Measurements from ENCODE around the gene MRE11. TPM values are rescaled to one million over a fixed set of nuclear protein-coding genes. Genes with fewer than 3 reads are reported as not detected.

Gene MRE11
- total RNA-seq, 1 donor from 2014 or later, result 14.1 TPM

DNA sequence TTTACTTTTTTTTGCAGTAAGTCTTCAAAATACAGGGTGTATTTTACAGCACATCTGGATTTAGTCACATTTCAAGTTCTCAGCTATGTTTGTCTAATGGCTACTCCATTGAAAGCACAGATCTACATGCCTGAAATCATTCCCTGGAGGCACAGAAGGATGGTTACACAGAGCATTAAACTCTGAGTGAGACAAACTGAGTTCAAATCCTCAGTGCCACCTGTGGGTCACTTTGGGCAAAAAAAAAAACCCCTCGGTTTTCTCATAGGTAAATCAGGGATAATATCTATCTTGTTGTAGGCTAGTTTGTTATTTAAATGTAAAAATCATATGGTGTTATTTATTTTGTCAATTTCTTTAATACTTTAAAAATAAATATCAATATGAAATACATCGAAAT lies 7.9 kb upstream of the MRE11 start:
- Histone ChIP-seq H3K27ac (ENCODE audit: low read depth, low read length) (no peak overlapping the region), H4K20me1 (ENCODE audit: insufficient read depth, low read length) (no peaks in the 10 kb centered on the region), H3K9ac (ENCODE audit: low read length) (no peak overlapping the region), H3K9me3 (ENCODE audit: insufficient read depth, low read depth, low read length) (no peaks in the 10 kb centered on the region), H3K4me1 (ENCODE audit: insufficient read depth, low read length) (no peaks in the 10 kb centered on the region), H3K4me2 (ENCODE audit: low read length) (no peak overlapping the region), H3K4me3 (ENCODE audit: insufficient read depth, low read depth, low read length) (no peak overlapping the region), H3K79me2 (ENCODE audit: insufficient read depth, low read length) (no peaks in the 10 kb centered on the region), H2AFZ (ENCODE audit: low read depth, low read length) (no peak overlapping the region), H3K36me3 (ENCODE audit: insufficient read depth, low read length) (peaks cover 12% of the 10 kb centered on the region), H3K27me3 (ENCODE audit: insufficient read depth, low read length) (no peaks in the 10 kb centered on the region)
- Mint-ChIP-seq H3K9me3 (ENCODE audit: unreplicated experiment) (no peaks in the 10 kb centered on the region), H3K4me3 (ENCODE audit: unreplicated experiment) (no peak overlapping the region), H3K27me3 (ENCODE audit: low read depth, unreplicated experiment) (no peaks in the 10 kb centered on the region), H3K4me1 (ENCODE audit: low read depth, unreplicated experiment) (no peaks in the 10 kb centered on the region), H3K27ac (ENCODE audit: unreplicated experiment) (no peak overlapping the region), H3K36me3 (ENCODE audit: low read depth, unreplicated experiment) (peaks cover 3% of the 10 kb centered on the region)
- FAIRE-seq (no peak), DNase-seq (ENCODE audit: low read depth) (no peak)
- TF ChIP-seq, protein P1, sequence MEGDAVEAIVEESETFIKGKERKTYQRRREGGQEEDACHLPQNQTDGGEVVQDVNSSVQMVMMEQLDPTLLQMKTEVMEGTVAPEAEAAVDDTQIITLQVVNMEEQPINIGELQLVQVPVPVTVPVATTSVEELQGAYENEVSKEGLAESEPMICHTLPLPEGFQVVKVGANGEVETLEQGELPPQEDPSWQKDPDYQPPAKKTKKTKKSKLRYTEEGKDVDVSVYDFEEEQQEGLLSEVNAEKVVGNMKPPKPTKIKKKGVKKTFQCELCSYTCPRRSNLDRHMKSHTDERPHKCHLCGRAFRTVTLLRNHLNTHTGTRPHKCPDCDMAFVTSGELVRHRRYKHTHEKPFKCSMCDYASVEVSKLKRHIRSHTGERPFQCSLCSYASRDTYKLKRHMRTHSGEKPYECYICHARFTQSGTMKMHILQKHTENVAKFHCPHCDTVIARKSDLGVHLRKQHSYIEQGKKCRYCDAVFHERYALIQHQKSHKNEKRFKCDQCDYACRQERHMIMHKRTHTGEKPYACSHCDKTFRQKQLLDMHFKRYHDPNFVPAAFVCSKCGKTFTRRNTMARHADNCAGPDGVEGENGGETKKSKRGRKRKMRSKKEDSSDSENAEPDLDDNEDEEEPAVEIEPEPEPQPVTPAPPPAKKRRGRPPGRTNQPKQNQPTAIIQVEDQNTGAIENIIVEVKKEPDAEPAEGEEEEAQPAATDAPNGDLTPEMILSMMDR (IDR thresholded peaks at IDR 0.05; ENCODE audit: insufficient read depth, low read depth, low read length), result no peak
- no peak for TF ChIP-seq EZH2 (IDR thresholded peaks at IDR 0.05; ENCODE audit: insufficient read depth, low read length)

GRCh38 chr11:94500181-94500580 lies 6.5 kb upstream of the MRE11 start:
- Mint-ChIP-seq H3K36me3 (ENCODE audit: low read depth, unreplicated experiment) (peaks cover 3% of the 10 kb centered on the region), H3K4me3 (ENCODE audit: unreplicated experiment) (no peak overlapping the region), H3K27me3 (ENCODE audit: low read depth, unreplicated experiment) (no peaks in the 10 kb centered on the region), H3K27ac (ENCODE audit: unreplicated experiment) (no peak overlapping the region), H3K9me3 (ENCODE audit: unreplicated experiment) (no peaks in the 10 kb centered on the region), H3K4me1 (ENCODE audit: low read depth, unreplicated experiment) (peaks cover 6% of the 10 kb centered on the region)
- Histone ChIP-seq H3K27ac (ENCODE audit: low read depth, low read length) (no peak overlapping the region), H3K9me3 (ENCODE audit: insufficient read depth, low read depth, low read length) (no peaks in the 10 kb centered on the region), H3K4me2 (ENCODE audit: low read length) (no peak overlapping the region), H3K4me1 (ENCODE audit: insufficient read depth, low read length) (no peaks in the 10 kb centered on the region), H3K79me2 (ENCODE audit: insufficient read depth, low read length) (peaks cover 5% of the 10 kb centered on the region), H3K4me3 (ENCODE audit: insufficient read depth, low read depth, low read length) (no peak overlapping the region), H4K20me1 (ENCODE audit: insufficient read depth, low read length) (no peaks in the 10 kb centered on the region), H2AFZ (ENCODE audit: low read depth, low read length) (no peak overlapping the region), H3K36me3 (ENCODE audit: insufficient read depth, low read length) (peaks cover 12% of the 10 kb centered on the region), H3K27me3 (ENCODE audit: insufficient read depth, low read length) (no peaks in the 10 kb centered on the region), H3K9ac (ENCODE audit: low read length) (no peak overlapping the region)
- TF ChIP-seq, protein P1 (IDR thresholded peaks at IDR 0.05; ENCODE audit: insufficient read depth, low read depth, low read length), result no peak
- TF ChIP-seq EZH2 (IDR thresholded peaks at IDR 0.05; ENCODE audit: insufficient read depth, low read length), result no peak
- no peak for DNase-seq (ENCODE audit: low read depth)
- FAIRE-seq, result peak; percentile 63

DNA sequence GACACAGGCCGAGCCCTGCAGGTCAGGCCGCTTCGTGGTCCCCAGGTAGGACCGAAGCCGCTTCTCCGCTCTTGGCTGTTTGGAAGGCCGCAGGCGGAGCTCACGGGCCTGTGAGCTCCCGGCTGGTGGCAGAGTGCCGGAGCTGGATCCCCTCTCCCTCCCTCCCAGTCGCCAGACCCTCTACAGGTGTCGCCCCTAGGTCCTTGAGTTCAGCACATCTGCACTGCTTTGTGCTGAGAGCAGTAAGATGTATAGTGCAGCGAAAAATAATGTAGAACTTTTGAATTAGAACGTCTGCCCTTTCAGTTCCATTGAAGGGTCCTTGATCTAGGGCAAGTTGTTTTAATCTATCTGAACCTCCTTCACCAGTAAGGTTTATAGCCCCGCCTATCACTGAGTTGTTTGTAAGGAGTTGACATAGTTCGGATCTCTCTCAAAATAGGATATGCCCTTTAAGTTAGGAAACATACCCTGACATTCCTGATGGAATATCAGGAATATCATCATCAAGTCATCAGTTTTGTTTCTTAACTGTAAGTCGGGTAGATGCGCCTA lies 559 bp upstream of the MRE11 start:
- peak overlapping the region; percentile 82 for H2AFZ ChIP-seq (ENCODE audit: low read depth, low read length)
- DNase-seq (ENCODE audit: low read depth) (no peak), FAIRE-seq (no peak)
- Mint-ChIP-seq H3K27ac (ENCODE audit: unreplicated experiment) (peak overlapping the region; percentile 96), H3K4me3 (ENCODE audit: unreplicated experiment) (peak overlapping the region; percentile 94), H3K9me3 (ENCODE audit: unreplicated experiment) (no peaks in the 10 kb centered on the region), H3K27me3 (ENCODE audit: low read depth, unreplicated experiment) (no peaks in the 10 kb centered on the region), H3K4me1 (ENCODE audit: low read depth, unreplicated experiment) (peaks cover 16% of the 10 kb centered on the region), H3K36me3 (ENCODE audit: low read depth, unreplicated experiment) (peaks cover 5% of the 10 kb centered on the region)
- peaks cover 37% of the 10 kb centered on the region for H3K79me2 ChIP-seq (ENCODE audit: insufficient read depth, low read length)
- TF ChIP-seq EZH2 (IDR thresholded peaks at IDR 0.05; ENCODE audit: insufficient read depth, low read length), result no peak
- TF ChIP-seq, protein P1 (IDR thresholded peaks at IDR 0.05; ENCODE audit: insufficient read depth, low read depth, low read length), result no peak
- peak overlapping the region; percentile 90 for H3K4me2 ChIP-seq (ENCODE audit: low read length)
- H3K27me3 ChIP-seq (ENCODE audit: insufficient read depth, low read length), result no peaks in the 10 kb centered on the region
- no peaks in the 10 kb centered on the region for H4K20me1 ChIP-seq (ENCODE audit: insufficient read depth, low read length)
- peak overlapping the region; percentile 89 for H3K4me3 ChIP-seq (ENCODE audit: insufficient read depth, low read depth, low read length)
- H3K4me1 ChIP-seq (ENCODE audit: insufficient read depth, low read length), result peaks cover 5% of the 10 kb centered on the region
- peak overlapping the region; percentile 82 for H3K27ac ChIP-seq (ENCODE audit: low read depth, low read length)
- no peaks in the 10 kb centered on the region for H3K9me3 ChIP-seq (ENCODE audit: insufficient read depth, low read depth, low read length)
- peaks cover 18% of the 10 kb centered on the region for H3K36me3 ChIP-seq (ENCODE audit: insufficient read depth, low read length)
- H3K9ac ChIP-seq (ENCODE audit: low read length), result peak overlapping the region; percentile 89
